DND-41 (cell line): ENCODE measurements around the gene SCGB1A1.

ENCODE experiments used
- ATAC-seq: fragments of 200-7000 bp; cut with Tn5 transposase; 3 replicates; pipeline ENCODE4 v1.9.1; 2021; ENCODE audit warnings: low read depth; ENCODE audit not compliant: insufficient read depth
- DNase-seq: peaks from one replicate; pipeline ENCODE4 v3.0.0-alpha.2; 2020
- H2AFZ ChIP-seq: 2 replicates; pipeline ENCODE4 v1.6.0; 2012; ENCODE audit warnings: low read depth, low read length
- H3K27ac ChIP-seq: 2 replicates; pipeline ENCODE4 v1.5.1; 2012; ENCODE audit warnings: low read length, inconsistent platforms
- H3K27me3 ChIP-seq: fragments of 200-600 bp; sonication (generic); 2 replicates; pipeline ENCODE4 v1.6.0; 2012; ENCODE audit warnings: low read length, mild to moderate bottlenecking, inconsistent platforms; ENCODE audit not compliant: insufficient read depth, poor library complexity
- H3K36me3 ChIP-seq: 2 replicates; pipeline ENCODE4 v1.5.1; 2012; ENCODE audit warnings: low read length, inconsistent platforms; ENCODE audit not compliant: insufficient read depth
- H3K4me1 ChIP-seq: 2 replicates; pipeline ENCODE4 v1.5.1; 2012; ENCODE audit warnings: mild to moderate bottlenecking, low read length; ENCODE audit not compliant: insufficient read depth
- H3K4me2 ChIP-seq: 2 replicates; pipeline ENCODE4 v1.6.0; 2012; ENCODE audit warnings: mild to moderate bottlenecking, moderate library complexity, low read length, inconsistent platforms; ENCODE audit not compliant: insufficient read depth
- H3K4me3 ChIP-seq, 2 experiments: fragments of 200-600 bp in 1 of 2; shearing (Covaris generic) in 1 of 2; 2 replicates each; pipeline ENCODE4 v1.5.1; 2012 to 2016; ENCODE audit warnings: inconsistent platforms in 2 of 2, low read length in 2 of 2, mild to moderate bottlenecking in 2 of 2, low read depth in 1 of 2, moderate library complexity in 1 of 2
- H3K79me2 ChIP-seq: 2 replicates; pipeline ENCODE4 v1.6.0; 2012; ENCODE audit warnings: low read length, inconsistent platforms; ENCODE audit not compliant: insufficient read depth
- H3K9ac ChIP-seq: 2 replicates; pipeline ENCODE4 v1.6.0; 2012; ENCODE audit warnings: low read depth, mild to moderate bottlenecking, inconsistent platforms, low read length, moderate library complexity
- H3K9me3 ChIP-seq: 2 replicates; pipeline ENCODE4 v1.5.1; 2012; ENCODE audit warnings: low read length, moderate library complexity, mild to moderate bottlenecking, inconsistent platforms; ENCODE audit not compliant: insufficient read depth, severe bottlenecking
- H4K20me1 ChIP-seq: 2 replicates; pipeline ENCODE4 v1.6.0; 2012; ENCODE audit warnings: low read length; ENCODE audit not compliant: insufficient read depth
- EZH2 ChIP-seq: IDR thresholded peaks from 3 replicates; pipeline ENCODE4 v1.6.1; 2012; ENCODE audit warnings: borderline replicate concordance, low read depth, mild to moderate bottlenecking, moderate library complexity, low read length, inconsistent platforms; ENCODE audit not compliant: severe bottlenecking
- TF ChIP-seq, protein P1 (sequence below): IDR thresholded peaks from 2 replicates; pipeline ENCODE4 v1.5.1; 2012; ENCODE audit warnings: borderline replicate concordance, low read length, moderate library complexity, mild to moderate bottlenecking; ENCODE audit not compliant: poor library complexity, severe bottlenecking; ENCODE audit errors: extremely low read depth

Gene SCGB1A1

DNA sequence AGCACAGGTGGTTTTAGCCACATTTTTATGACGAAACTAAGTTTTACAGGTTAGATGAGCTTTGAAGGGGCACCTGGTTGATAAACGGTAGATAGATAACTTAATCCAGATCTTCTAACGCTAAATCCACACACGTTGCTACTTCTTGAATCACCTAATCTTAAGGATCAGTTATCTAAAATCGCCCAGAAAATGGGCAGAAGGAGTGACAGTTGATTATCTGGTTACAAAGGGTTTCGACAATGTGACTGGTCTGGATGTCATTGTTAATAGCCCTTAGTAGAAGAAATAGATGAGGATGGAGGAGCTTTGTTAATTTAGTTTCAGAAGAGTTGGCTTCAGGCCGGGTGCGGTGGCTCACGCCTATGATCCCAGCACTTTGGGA is 43.7 kb downstream of the SCGB1A1 start:
- no peak overlapping the region for H3K9ac ChIP-seq
- H4K20me1 ChIP-seq, result no peaks in the 10 kb centered on the region
- H3K27me3 ChIP-seq, result peaks cover 9% of the 10 kb centered on the region
- TF ChIP-seq, protein P1, sequence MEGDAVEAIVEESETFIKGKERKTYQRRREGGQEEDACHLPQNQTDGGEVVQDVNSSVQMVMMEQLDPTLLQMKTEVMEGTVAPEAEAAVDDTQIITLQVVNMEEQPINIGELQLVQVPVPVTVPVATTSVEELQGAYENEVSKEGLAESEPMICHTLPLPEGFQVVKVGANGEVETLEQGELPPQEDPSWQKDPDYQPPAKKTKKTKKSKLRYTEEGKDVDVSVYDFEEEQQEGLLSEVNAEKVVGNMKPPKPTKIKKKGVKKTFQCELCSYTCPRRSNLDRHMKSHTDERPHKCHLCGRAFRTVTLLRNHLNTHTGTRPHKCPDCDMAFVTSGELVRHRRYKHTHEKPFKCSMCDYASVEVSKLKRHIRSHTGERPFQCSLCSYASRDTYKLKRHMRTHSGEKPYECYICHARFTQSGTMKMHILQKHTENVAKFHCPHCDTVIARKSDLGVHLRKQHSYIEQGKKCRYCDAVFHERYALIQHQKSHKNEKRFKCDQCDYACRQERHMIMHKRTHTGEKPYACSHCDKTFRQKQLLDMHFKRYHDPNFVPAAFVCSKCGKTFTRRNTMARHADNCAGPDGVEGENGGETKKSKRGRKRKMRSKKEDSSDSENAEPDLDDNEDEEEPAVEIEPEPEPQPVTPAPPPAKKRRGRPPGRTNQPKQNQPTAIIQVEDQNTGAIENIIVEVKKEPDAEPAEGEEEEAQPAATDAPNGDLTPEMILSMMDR, result no peak
- no peak for TF ChIP-seq EZH2
- no peaks in the 10 kb centered on the region for H3K9me3 ChIP-seq
- H3K36me3 ChIP-seq, result no peaks in the 10 kb centered on the region
- H3K4me2 ChIP-seq, result no peak overlapping the region
- DNase-seq (no peak), ATAC-seq (no peak)
- no peak overlapping the region for H3K27ac ChIP-seq
- H3K4me1 ChIP-seq, result no peaks in the 10 kb centered on the region
- H3K4me3 ChIP-seq, result no peak overlapping the region
- no peak overlapping the region for H2AFZ ChIP-seq
- no peaks in the 10 kb centered on the region for H3K79me2 ChIP-seq

DNA sequence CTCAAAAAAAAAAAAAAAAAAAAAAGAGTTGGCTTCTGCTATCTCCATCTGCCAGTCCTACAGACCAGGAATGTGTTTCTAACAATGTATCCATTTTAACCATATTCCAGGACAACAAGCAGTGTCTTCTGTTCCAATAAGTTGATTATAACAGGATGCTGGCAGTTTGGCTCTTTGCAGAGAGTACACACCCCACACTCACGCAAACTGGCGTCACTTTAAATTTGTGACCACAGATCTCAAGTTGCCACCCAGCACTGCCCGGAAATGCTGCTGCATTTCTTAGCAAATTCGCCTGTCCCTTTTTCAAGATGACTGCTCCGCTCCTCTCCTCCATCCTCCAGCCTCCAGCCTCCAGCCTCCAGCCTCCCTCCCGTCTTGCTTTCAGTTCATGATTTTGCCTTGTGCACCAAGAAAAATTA is 44.3 kb downstream of the SCGB1A1 start:
- H3K36me3 ChIP-seq, result no peaks in the 10 kb centered on the region
- no peak overlapping the region for H3K27ac ChIP-seq
- no peaks in the 10 kb centered on the region for H3K79me2 ChIP-seq
- H3K4me2 ChIP-seq, result no peak overlapping the region
- no peak overlapping the region for H3K9ac ChIP-seq
- H3K9me3 ChIP-seq, result no peaks in the 10 kb centered on the region
- H3K4me3 ChIP-seq, result no peak overlapping the region
- TF ChIP-seq, protein P1, result no peak
- TF ChIP-seq EZH2, result no peak
- ATAC-seq, result no peak
- H3K4me1 ChIP-seq, result no peaks in the 10 kb centered on the region
- H2AFZ ChIP-seq, result no peak overlapping the region
- peaks cover 9% of the 10 kb centered on the region for H3K27me3 ChIP-seq
- DNase-seq, result no peak
- no peaks in the 10 kb centered on the region for H4K20me1 ChIP-seq

DNA sequence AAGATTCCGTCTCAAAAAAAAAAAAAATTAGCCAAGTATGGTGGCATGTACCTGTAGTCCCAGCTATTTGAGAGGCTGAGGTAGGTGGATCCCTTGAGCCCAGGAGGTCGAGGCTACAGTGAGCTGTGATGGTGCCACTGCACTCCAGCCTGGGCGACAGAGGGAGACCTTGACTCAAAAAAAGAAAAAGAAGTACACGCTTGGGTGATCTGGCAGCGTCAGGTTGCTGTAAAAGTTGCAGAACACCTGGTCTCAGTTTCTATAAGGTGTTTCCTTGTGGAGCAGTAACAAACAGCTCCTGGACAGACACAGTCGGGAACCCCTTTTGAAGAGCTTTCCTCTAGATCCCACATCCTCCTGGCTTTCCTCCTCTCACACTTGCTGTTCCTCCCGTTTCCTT is 45.8 kb downstream of the SCGB1A1 start:
- Histone ChIP-seq H3K4me1 (no peaks in the 10 kb centered on the region), H4K20me1 (no peaks in the 10 kb centered on the region), H3K4me3 (no peak overlapping the region), H3K27me3 (peaks cover 4% of the 10 kb centered on the region), H2AFZ (no peak overlapping the region), H3K4me2 (no peak overlapping the region), H3K9ac (no peak overlapping the region), H3K79me2 (no peaks in the 10 kb centered on the region), H3K27ac (no peak overlapping the region), H3K36me3 (no peaks in the 10 kb centered on the region), H3K9me3 (no peaks in the 10 kb centered on the region)
- TF ChIP-seq, protein P1, result no peak
- no peak for TF ChIP-seq EZH2
- DNase-seq (no peak), ATAC-seq (no peak)

DNA sequence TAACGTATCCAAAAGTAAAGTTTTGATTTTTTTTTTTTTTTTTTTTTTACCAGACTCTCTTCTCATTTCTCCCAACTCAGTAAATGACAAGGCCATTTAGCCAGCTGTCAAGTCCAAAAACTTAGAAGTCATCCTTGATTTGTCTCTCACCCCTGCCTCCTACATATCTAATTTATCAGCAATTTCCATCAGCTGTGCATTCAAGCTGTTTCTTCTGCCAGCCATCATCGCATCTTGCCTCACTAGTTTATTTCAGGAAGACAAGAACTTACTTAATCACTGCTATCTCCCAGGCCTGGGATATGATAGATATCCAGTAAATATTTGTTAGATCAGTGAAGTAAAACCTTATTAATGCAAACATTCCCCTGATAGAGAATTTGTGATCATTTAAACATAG is 47.6 kb downstream of the SCGB1A1 start:
- Histone ChIP-seq H3K9ac (no peak overlapping the region), H3K4me1 (no peaks in the 10 kb centered on the region), H3K4me3 (no peak overlapping the region), H2AFZ (no peak overlapping the region), H4K20me1 (no peaks in the 10 kb centered on the region), H3K4me2 (no peak overlapping the region), H3K27ac (no peak overlapping the region), H3K9me3 (no peaks in the 10 kb centered on the region), H3K27me3 (peaks cover 4% of the 10 kb centered on the region), H3K36me3 (no peaks in the 10 kb centered on the region), H3K79me2 (no peaks in the 10 kb centered on the region)
- DNase-seq, result no peak
- TF ChIP-seq EZH2, result no peak
- TF ChIP-seq, protein P1, result no peak
- ATAC-seq, result no peak
